WTC11 (cell line): ENCODE results near the gene RNF212. TPM values are rescaled to one million over a fixed set of nuclear protein-coding genes. Genes with fewer than 3 reads are reported as not detected.

Experiments used
- ATAC-seq: fragments of 200-7000 bp; cut with Tn5 transposase; 2 replicates; pipeline ENCODE4 v1.10.0; 2021; ENCODE audit warnings: mild to moderate bottlenecking, moderate library complexity
- CTCF ChIA-PET: fragments of 300-600 bp; sonication (Branson Sonifier 250); formaldehyde crosslinking; loops from one replicate; lab custom pipeline; 2021; ENCODE audit warnings: antibody characterized with exemption; lab: Charles Lee
- POLR2A ChIA-PET: fragments of 350-600 bp; sonication (Branson Sonifier 250); formaldehyde crosslinking; loops from one replicate; lab custom pipeline; 2021; ENCODE audit warnings: antibody characterized with exemption; lab: Charles Lee
- DNase-seq: peaks from one replicate; pipeline ENCODE4 v3.0.0; 2021; ENCODE audit warnings: low spot score
- H3K27ac Mint-ChIP-seq: 2 replicates; pipeline ENCODE4 v1.8.0; 2021; ENCODE audit warnings: mixed read lengths
- H3K27me3 Mint-ChIP-seq: 2 replicates; pipeline ENCODE4 v1.8.0; 2021; ENCODE audit warnings: low read depth, mild to moderate bottlenecking, moderate library complexity, mixed read lengths
- H3K36me3 Mint-ChIP-seq: 2 replicates; pipeline ENCODE4 v1.8.0; 2021; ENCODE audit warnings: mixed read lengths
- H3K4me1 Mint-ChIP-seq: 2 replicates; pipeline ENCODE4 v1.8.0; 2022; ENCODE audit warnings: mixed read lengths
- H3K4me3 Mint-ChIP-seq: 2 replicates; pipeline ENCODE4 v1.8.0; 2021; ENCODE audit warnings: mild to moderate bottlenecking, moderate library complexity, mixed read lengths
- H3K9me3 Mint-ChIP-seq: 2 replicates; pipeline ENCODE4 v1.8.0; 2021; ENCODE audit warnings: mixed read lengths
- CBFB ChIP-seq: sonication (generic); formaldehyde crosslinking; IDR thresholded peaks from 2 replicates; pipeline ENCODE4 v1.8.1; 2022; ENCODE audit warnings: mild to moderate bottlenecking, low read depth, missing genetic modification reagents
- JUN ChIP-seq: sonication (generic); formaldehyde crosslinking; IDR thresholded peaks from 2 replicates; pipeline ENCODE4 v1.8.0; 2023; ENCODE audit warnings: mild to moderate bottlenecking, missing genetic modification reagents
- NR1H2 ChIP-seq: sonication (generic); formaldehyde crosslinking; IDR thresholded peaks from 2 replicates; pipeline ENCODE4 v1.9.0; 2021; ENCODE audit warnings: mild to moderate bottlenecking, moderate library complexity, missing genetic modification reagents
- ZNF317 ChIP-seq: sonication (generic); formaldehyde crosslinking; IDR thresholded peaks from 2 replicates; pipeline ENCODE4 v1.8.1; 2023; ENCODE audit warnings: low read depth, mild to moderate bottlenecking, moderate library complexity, missing genetic modification reagents, borderline replicate concordance
- ZNF423 ChIP-seq: fragments of 250-450 bp; sonication (Bioruptor Pico); IDR thresholded peaks from 2 replicates; pipeline ENCODE4 v2.1.2; 2022; ENCODE audit warnings: mild to moderate bottlenecking, moderate library complexity
- total RNA-seq: library from RNA; stranded (reverse); gene quantifications from 3 replicates; pipeline ENCODE4 v1.2.3, GENCODE V29; 2021
- TF ChIP-seq, protein P1 (sequence below): sonication (generic); formaldehyde crosslinking; conservative IDR thresholded peaks from 2 replicates; pipeline ENCODE4 v1.8.1; 2023; ENCODE audit warnings: mild to moderate bottlenecking, low read depth, missing genetic modification reagents, moderate library complexity
- TF ChIP-seq, protein P2 (sequence below): sonication (generic); formaldehyde crosslinking; IDR thresholded peaks from 2 replicates; pipeline ENCODE4 v1.8.1; 2023; ENCODE audit warnings: mild to moderate bottlenecking, moderate library complexity, missing genetic modification reagents
- TF ChIP-seq, protein P3 (sequence below): sonication (generic); formaldehyde crosslinking; IDR thresholded peaks from 2 replicates; pipeline ENCODE4 v1.8.0; 2022; ENCODE audit warnings: missing genetic modification reagents
- TF ChIP-seq, protein P4 (sequence below): fragments of 250-450 bp; sonication (Bioruptor Pico); IDR thresholded peaks from 2 replicates; pipeline ENCODE4 v1.9.0; 2021; ENCODE audit warnings: mild to moderate bottlenecking
- TF ChIP-seq, protein P5 (sequence below): sonication (generic); formaldehyde crosslinking; IDR thresholded peaks from 2 replicates; pipeline ENCODE4 v1.8.0; 2022; ENCODE audit warnings: mild to moderate bottlenecking, missing genetic modification reagents
- TF ChIP-seq, protein P6 (sequence below): sonication (generic); formaldehyde crosslinking; IDR thresholded peaks from 2 replicates; pipeline ENCODE4 v1.8.1; 2023; ENCODE audit warnings: mild to moderate bottlenecking, missing genetic modification reagents, borderline replicate concordance
- TF ChIP-seq, protein P7 (sequence below): sonication (generic); formaldehyde crosslinking; conservative IDR thresholded peaks from 2 replicates; pipeline ENCODE4 v1.8.1; 2022; ENCODE audit warnings: mild to moderate bottlenecking, missing genetic modification reagents
- TF ChIP-seq, protein P8 (sequence below): sonication (generic); formaldehyde crosslinking; IDR thresholded peaks from 2 replicates; pipeline ENCODE4 v1.8.1; 2023; ENCODE audit warnings: mild to moderate bottlenecking, missing genetic modification reagents, moderate library complexity
- TF ChIP-seq, protein P9 (sequence below): fragments of 250-450 bp; sonication (Bioruptor Pico); IDR thresholded peaks from 2 replicates; pipeline ENCODE4 v1.9.0; 2021; ENCODE audit warnings: moderate library complexity, mild to moderate bottlenecking, inconsistent platforms, borderline replicate concordance

Gene RNF212
- total RNA-seq, 1 experiment from 2014 or later = 1.0 TPM

DNA sequence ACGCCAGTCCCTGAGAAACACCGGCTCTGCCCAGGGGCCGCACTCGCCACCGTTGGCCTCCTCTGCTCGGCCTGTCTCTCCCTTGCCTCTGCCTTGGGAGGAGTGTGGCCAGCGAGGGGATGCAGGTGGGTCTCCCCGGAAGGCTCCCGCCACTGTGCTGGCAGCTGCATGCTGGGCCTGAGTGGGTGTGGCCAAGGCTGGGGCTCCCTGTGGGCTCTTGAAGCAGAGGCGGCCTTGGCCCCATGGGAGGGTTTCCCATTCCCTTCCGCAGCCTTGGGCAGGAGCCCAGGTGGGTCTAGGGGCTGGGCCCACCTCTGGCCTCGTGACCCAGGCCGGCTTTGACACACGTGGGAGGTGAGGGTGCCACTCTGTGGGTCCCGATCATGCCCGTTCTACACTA is 82.8 kb downstream of the RNF212 start (continued):
- TF ChIP-seq, protein P1, sequence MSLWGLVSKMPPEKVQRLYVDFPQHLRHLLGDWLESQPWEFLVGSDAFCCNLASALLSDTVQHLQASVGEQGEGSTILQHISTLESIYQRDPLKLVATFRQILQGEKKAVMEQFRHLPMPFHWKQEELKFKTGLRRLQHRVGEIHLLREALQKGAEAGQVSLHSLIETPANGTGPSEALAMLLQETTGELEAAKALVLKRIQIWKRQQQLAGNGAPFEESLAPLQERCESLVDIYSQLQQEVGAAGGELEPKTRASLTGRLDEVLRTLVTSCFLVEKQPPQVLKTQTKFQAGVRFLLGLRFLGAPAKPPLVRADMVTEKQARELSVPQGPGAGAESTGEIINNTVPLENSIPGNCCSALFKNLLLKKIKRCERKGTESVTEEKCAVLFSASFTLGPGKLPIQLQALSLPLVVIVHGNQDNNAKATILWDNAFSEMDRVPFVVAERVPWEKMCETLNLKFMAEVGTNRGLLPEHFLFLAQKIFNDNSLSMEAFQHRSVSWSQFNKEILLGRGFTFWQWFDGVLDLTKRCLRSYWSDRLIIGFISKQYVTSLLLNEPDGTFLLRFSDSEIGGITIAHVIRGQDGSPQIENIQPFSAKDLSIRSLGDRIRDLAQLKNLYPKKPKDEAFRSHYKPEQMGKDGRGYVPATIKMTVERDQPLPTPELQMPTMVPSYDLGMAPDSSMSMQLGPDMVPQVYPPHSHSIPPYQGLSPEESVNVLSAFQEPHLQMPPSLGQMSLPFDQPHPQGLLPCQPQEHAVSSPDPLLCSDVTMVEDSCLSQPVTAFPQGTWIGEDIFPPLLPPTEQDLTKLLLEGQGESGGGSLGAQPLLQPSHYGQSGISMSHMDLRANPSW = no peak
- TF ChIP-seq JUN (CRISPR knock-in tag) = no peak

DNA sequence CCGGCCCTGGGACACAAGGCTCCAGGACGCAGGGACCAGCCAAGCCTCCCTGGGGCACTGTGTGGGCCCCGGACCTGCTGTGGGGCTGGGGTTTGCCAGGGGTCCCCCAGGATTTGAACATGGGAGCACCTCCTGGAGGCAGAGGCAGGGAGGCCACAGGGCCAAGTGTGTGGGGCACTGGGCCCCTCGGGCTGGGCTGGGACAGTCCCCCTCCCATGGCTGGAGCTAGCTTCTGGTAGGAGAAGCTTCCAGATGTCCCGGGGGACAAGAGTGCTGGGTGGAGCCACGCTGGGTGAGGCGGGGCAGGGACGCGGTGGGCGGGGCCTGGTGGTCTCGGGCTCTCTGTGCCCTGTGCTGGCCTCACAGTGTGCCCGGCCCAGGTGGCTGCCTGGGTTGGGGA is 83.3 kb downstream of the RNF212 start:
- ChIA-PET POLR2A (no interaction called here), CTCF (interaction anchor here (1.2 kb wide), 1 partner anchor 20 kb away, joined by 3 read pairs; no protein-coding TSS in a partner anchor)
- H3K4me3 Mint-ChIP-seq = no peak overlapping the region
- H3K9me3 Mint-ChIP-seq = no peaks in the 10 kb centered on the region
- H3K36me3 Mint-ChIP-seq = peaks cover 12% of the 10 kb centered on the region
- ATAC-seq (peak; percentile 74), DNase-seq (peak; percentile 65)
- no peak overlapping the region for H3K27ac Mint-ChIP-seq
- no peaks in the 10 kb centered on the region; the same call in 1 of the 2 replicates for H3K4me1 Mint-ChIP-seq
- H3K27me3 Mint-ChIP-seq = no peaks in the 10 kb centered on the region
- TF ChIP-seq, protein P2, sequence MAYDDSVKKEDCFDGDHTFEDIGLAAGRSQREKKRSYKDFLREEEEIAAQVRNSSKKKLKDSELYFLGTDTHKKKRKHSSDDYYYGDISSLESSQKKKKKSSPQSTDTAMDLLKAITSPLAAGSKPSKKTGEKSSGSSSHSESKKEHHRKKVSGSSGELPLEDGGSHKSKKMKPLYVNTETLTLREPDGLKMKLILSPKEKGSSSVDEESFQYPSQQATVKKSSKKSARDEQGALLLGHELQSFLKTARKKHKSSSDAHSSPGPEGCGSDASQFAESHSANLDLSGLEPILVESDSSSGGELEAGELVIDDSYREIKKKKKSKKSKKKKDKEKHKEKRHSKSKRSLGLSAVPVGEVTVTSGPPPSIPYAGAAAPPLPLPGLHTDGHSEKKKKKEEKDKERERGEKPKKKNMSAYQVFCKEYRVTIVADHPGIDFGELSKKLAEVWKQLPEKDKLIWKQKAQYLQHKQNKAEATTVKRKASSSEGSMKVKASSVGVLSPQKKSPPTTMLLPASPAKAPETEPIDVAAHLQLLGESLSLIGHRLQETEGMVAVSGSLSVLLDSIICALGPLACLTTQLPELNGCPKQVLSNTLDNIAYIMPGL (CRISPR knock-in tag) = no peak
- TF ChIP-seq ZNF317 (CRISPR knock-in tag) (no peak), CBFB (CRISPR knock-in tag) (no peak), NR1H2 (CRISPR knock-in tag) (no peak), ZNF423 (CRISPR knock-in tag) (no peak)
- TF ChIP-seq, protein P3, sequence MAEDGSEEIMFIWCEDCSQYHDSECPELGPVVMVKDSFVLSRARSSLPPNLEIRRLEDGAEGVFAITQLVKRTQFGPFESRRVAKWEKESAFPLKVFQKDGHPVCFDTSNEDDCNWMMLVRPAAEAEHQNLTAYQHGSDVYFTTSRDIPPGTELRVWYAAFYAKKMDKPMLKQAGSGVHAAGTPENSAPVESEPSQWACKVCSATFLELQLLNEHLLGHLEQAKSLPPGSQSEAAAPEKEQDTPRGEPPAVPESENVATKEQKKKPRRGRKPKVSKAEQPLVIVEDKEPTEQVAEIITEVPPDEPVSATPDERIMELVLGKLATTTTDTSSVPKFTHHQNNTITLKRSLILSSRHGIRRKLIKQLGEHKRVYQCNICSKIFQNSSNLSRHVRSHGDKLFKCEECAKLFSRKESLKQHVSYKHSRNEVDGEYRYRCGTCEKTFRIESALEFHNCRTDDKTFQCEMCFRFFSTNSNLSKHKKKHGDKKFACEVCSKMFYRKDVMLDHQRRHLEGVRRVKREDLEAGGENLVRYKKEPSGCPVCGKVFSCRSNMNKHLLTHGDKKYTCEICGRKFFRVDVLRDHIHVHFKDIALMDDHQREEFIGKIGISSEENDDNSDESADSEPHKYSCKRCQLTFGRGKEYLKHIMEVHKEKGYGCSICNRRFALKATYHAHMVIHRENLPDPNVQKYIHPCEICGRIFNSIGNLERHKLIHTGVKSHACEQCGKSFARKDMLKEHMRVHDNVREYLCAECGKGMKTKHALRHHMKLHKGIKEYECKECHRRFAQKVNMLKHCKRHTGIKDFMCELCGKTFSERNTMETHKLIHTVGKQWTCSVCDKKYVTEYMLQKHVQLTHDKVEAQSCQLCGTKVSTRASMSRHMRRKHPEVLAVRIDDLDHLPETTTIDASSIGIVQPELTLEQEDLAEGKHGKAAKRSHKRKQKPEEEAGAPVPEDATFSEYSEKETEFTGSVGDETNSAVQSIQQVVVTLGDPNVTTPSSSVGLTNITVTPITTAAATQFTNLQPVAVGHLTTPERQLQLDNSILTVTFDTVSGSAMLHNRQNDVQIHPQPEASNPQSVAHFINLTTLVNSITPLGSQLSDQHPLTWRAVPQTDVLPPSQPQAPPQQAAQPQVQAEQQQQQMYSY (CRISPR knock-in tag) = no peak
- TF ChIP-seq, protein P4, sequence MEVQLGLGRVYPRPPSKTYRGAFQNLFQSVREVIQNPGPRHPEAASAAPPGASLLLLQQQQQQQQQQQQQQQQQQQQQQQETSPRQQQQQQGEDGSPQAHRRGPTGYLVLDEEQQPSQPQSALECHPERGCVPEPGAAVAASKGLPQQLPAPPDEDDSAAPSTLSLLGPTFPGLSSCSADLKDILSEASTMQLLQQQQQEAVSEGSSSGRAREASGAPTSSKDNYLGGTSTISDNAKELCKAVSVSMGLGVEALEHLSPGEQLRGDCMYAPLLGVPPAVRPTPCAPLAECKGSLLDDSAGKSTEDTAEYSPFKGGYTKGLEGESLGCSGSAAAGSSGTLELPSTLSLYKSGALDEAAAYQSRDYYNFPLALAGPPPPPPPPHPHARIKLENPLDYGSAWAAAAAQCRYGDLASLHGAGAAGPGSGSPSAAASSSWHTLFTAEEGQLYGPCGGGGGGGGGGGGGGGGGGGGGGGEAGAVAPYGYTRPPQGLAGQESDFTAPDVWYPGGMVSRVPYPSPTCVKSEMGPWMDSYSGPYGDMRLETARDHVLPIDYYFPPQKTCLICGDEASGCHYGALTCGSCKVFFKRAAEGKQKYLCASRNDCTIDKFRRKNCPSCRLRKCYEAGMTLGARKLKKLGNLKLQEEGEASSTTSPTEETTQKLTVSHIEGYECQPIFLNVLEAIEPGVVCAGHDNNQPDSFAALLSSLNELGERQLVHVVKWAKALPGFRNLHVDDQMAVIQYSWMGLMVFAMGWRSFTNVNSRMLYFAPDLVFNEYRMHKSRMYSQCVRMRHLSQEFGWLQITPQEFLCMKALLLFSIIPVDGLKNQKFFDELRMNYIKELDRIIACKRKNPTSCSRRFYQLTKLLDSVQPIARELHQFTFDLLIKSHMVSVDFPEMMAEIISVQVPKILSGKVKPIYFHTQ (CRISPR knock-in tag) = no peak
- TF ChIP-seq, protein P1 = no peak
- TF ChIP-seq, protein P5, sequence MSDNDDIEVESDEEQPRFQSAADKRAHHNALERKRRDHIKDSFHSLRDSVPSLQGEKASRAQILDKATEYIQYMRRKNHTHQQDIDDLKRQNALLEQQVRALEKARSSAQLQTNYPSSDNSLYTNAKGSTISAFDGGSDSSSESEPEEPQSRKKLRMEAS = no peak
- TF ChIP-seq, protein P6, sequence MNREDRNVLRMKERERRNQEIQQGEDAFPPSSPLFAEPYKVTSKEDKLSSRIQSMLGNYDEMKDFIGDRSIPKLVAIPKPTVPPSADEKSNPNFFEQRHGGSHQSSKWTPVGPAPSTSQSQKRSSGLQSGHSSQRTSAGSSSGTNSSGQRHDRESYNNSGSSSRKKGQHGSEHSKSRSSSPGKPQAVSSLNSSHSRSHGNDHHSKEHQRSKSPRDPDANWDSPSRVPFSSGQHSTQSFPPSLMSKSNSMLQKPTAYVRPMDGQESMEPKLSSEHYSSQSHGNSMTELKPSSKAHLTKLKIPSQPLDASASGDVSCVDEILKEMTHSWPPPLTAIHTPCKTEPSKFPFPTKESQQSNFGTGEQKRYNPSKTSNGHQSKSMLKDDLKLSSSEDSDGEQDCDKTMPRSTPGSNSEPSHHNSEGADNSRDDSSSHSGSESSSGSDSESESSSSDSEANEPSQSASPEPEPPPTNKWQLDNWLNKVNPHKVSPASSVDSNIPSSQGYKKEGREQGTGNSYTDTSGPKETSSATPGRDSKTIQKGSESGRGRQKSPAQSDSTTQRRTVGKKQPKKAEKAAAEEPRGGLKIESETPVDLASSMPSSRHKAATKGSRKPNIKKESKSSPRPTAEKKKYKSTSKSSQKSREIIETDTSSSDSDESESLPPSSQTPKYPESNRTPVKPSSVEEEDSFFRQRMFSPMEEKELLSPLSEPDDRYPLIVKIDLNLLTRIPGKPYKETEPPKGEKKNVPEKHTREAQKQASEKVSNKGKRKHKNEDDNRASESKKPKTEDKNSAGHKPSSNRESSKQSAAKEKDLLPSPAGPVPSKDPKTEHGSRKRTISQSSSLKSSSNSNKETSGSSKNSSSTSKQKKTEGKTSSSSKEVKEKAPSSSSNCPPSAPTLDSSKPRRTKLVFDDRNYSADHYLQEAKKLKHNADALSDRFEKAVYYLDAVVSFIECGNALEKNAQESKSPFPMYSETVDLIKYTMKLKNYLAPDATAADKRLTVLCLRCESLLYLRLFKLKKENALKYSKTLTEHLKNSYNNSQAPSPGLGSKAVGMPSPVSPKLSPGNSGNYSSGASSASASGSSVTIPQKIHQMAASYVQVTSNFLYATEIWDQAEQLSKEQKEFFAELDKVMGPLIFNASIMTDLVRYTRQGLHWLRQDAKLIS (CRISPR knock-in tag) = no peak
- TF ChIP-seq, protein P7, sequence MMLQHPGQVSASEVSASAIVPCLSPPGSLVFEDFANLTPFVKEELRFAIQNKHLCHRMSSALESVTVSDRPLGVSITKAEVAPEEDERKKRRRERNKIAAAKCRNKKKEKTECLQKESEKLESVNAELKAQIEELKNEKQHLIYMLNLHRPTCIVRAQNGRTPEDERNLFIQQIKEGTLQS = no peak
- TF ChIP-seq, protein P8, sequence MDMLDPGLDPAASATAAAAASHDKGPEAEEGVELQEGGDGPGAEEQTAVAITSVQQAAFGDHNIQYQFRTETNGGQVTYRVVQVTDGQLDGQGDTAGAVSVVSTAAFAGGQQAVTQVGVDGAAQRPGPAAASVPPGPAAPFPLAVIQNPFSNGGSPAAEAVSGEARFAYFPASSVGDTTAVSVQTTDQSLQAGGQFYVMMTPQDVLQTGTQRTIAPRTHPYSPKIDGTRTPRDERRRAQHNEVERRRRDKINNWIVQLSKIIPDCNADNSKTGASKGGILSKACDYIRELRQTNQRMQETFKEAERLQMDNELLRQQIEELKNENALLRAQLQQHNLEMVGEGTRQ (CRISPR knock-in tag) = no peak
- TF ChIP-seq, protein P9, sequence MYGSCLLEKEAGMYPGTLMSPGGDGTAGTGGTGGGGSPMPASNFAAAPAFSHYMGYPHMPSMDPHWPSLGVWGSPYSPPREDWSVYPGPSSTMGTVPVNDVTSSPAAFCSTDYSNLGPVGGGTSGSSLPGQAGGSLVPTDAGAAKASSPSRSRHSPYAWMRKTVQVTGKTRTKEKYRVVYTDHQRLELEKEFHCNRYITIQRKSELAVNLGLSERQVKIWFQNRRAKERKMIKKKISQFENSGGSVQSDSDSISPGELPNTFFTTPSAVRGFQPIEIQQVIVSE (CRISPR knock-in tag) = no peak
